Upper lobe of right lung (tissue), 1 donor: ENCODE measurements around the gene CPED1. TPM values are rescaled to one million over a fixed set of nuclear protein-coding genes. Genes with fewer than 3 reads are reported as not detected.

Experiments used
- ATAC-seq: fragments of 200-7000 bp; cut with Tn5 transposase; one replicate; pipeline ENCODE4 v1.9.1; 2020; ENCODE audit warnings: mild to moderate bottlenecking, moderate library complexity
- DNase-seq: peaks from one replicate; pipeline ENCODE4 v3.0.0-alpha.2; 2020
- H3K27ac ChIP-seq: fragments of 200-600 bp; one replicate; pipeline ENCODE4 v1.8.0; 2022
- H3K27me3 ChIP-seq: fragments of 200-600 bp; one replicate; pipeline ENCODE4 v1.8.0; 2022; ENCODE audit warnings: mild to moderate bottlenecking
- H3K36me3 ChIP-seq: fragments of 200-600 bp; one replicate; pipeline ENCODE4 v1.8.0; 2022
- H3K4me1 ChIP-seq: fragments of 200-600 bp; one replicate; pipeline ENCODE4 v1.8.0; 2022
- H3K4me3 ChIP-seq: fragments of 200-600 bp; one replicate; pipeline ENCODE4 v1.8.0; 2022; ENCODE audit warnings: mild to moderate bottlenecking
- H3K9me3 ChIP-seq: fragments of 200-600 bp; one replicate; pipeline ENCODE4 v1.8.0; 2022
- intact Hi-C: fragments of 100-400 bp; cut with DNase I; formaldehyde crosslinking; loops from one replicate; pipeline ENCODE4 v1.11.0; 2022
- total RNA-seq: library from RNA; stranded (reverse); fragmentation: NEBNext Ultra II Directional; extraction: Animal tissue kit (Norgen Biotek cat#: 25700); gene quantifications from one replicate; pipeline ENCODE4 v1.2.1, GENCODE V29; 2021
- TF ChIP-seq, protein P1 (sequence below): fragments of 200-600 bp; IDR thresholded peaks from one replicate; pipeline ENCODE4 v1.8.0; 2022; ENCODE audit warnings: antibody characterized with exemption
- donor health status: DM: no; HTN: yes; CAD: no; lungs with severe emphysema.

Gene CPED1
- total RNA-seq, 1 donor from 2014 or later = 39.2 TPM

DNA sequence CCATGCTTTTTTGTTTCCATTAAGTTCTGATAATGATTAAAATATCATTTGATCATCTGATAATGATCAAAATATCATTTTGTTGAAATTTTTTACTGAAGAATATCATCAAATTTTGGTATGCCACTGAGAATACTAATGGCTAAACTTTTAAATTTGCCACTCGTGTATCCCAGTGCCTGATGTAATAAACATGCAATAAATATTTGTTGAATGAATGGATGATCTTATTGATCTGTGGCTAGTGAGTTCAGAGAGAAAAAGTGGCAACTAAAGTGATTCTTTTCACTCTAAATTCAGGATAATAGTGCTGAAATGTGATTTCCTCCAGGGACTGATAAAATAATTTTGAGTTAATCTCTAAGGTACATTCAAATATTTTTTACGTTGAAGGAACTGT, 181.0 kb downstream of the CPED1 start:
- intact Hi-C loops = no loop called here
- H3K27me3 ChIP-seq = no peaks in the 10 kb centered on the region
- no peaks in the 10 kb centered on the region for H3K9me3 ChIP-seq
- H3K27ac ChIP-seq = no peak overlapping the region
- no peak overlapping the region for H3K4me3 ChIP-seq
- no peaks in the 10 kb centered on the region for H3K4me1 ChIP-seq
- DNase-seq = no peak
- H3K36me3 ChIP-seq = no peaks in the 10 kb centered on the region
- no peak for ATAC-seq
- TF ChIP-seq, protein P1, sequence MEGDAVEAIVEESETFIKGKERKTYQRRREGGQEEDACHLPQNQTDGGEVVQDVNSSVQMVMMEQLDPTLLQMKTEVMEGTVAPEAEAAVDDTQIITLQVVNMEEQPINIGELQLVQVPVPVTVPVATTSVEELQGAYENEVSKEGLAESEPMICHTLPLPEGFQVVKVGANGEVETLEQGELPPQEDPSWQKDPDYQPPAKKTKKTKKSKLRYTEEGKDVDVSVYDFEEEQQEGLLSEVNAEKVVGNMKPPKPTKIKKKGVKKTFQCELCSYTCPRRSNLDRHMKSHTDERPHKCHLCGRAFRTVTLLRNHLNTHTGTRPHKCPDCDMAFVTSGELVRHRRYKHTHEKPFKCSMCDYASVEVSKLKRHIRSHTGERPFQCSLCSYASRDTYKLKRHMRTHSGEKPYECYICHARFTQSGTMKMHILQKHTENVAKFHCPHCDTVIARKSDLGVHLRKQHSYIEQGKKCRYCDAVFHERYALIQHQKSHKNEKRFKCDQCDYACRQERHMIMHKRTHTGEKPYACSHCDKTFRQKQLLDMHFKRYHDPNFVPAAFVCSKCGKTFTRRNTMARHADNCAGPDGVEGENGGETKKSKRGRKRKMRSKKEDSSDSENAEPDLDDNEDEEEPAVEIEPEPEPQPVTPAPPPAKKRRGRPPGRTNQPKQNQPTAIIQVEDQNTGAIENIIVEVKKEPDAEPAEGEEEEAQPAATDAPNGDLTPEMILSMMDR = no peak

DNA sequence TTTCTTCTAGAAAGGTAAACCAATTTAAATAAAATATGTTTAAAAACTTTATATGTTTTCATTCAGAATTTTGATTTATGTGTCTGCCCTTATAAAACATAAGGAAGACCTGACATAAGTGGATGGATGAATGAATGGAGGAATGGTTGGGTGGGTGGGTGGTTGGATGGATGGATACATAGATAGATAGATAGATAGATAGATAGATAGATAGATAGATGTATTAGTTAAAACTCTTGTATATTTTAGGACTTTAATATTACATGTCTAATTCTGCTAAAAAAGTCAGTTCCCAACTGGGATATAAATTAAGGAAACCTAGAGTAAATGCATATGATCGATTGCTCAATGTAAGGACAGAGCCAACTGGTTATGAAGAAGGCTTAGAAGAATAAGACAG, 184.0 kb downstream of the CPED1 start:
- DNase-seq = no peak
- no peaks in the 10 kb centered on the region for H3K9me3 ChIP-seq
- no peak overlapping the region for H3K4me3 ChIP-seq
- no peak for ATAC-seq
- TF ChIP-seq, protein P1 = no peak
- H3K27ac ChIP-seq = no peak overlapping the region
- intact Hi-C loops = no loop called here
- H3K4me1 ChIP-seq = no peaks in the 10 kb centered on the region
- H3K27me3 ChIP-seq = no peaks in the 10 kb centered on the region
- no peaks in the 10 kb centered on the region for H3K36me3 ChIP-seq

DNA sequence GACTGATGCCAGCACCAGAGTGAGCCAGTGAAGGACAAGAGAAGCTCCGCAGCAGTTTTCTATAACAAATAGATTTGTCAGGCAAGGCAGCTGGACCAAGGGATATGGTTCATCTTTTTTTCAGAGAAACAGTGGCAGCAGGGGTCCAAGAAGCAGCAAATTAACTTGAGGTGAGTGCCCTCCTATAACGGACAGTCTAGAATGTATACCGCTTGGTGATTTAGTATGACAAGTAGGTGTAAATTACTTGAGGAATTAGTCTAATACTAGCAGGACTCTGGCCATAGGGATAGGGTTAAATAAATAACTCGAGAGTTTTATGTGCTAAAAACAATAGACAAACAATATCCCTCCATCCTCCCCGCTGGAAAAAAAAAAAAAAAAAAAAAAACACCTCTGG, 187.3 kb downstream of the CPED1 start:
- intact Hi-C loops = no loop called here
- Histone ChIP-seq H3K27me3 (no peaks in the 10 kb centered on the region), H3K9me3 (no peaks in the 10 kb centered on the region), H3K36me3 (no peaks in the 10 kb centered on the region), H3K4me3 (no peak overlapping the region), H3K27ac (no peak overlapping the region), H3K4me1 (no peaks in the 10 kb centered on the region)
- ATAC-seq = no peak
- TF ChIP-seq, protein P1 = no peak
- DNase-seq = no peak

DNA sequence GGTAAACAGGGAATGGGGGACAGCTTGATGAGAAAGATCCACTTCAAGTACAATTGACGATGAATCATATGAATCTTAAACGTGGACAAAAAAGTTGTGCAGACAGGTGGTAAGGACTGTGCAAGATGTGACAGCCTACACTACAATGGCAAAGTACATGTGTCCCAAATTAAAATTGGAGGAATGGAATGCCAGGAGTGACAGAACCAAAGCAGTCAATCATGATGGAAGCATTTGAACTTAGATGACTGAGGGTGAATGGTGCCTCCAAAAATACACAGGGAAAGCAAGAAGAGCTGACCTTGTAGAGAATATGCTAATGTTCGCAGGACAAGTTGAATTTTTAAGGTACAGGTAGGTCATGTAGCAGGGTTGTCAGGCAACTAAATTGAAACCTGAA, 189.9 kb downstream of the CPED1 start:
- TF ChIP-seq, protein P1 = no peak
- ATAC-seq = no peak
- Histone ChIP-seq H3K4me3 (no peak overlapping the region), H3K27me3 (no peaks in the 10 kb centered on the region), H3K4me1 (no peaks in the 10 kb centered on the region), H3K36me3 (no peaks in the 10 kb centered on the region), H3K9me3 (no peaks in the 10 kb centered on the region), H3K27ac (no peak overlapping the region)
- intact Hi-C loops = no loop called here
- no peak for DNase-seq

DNA sequence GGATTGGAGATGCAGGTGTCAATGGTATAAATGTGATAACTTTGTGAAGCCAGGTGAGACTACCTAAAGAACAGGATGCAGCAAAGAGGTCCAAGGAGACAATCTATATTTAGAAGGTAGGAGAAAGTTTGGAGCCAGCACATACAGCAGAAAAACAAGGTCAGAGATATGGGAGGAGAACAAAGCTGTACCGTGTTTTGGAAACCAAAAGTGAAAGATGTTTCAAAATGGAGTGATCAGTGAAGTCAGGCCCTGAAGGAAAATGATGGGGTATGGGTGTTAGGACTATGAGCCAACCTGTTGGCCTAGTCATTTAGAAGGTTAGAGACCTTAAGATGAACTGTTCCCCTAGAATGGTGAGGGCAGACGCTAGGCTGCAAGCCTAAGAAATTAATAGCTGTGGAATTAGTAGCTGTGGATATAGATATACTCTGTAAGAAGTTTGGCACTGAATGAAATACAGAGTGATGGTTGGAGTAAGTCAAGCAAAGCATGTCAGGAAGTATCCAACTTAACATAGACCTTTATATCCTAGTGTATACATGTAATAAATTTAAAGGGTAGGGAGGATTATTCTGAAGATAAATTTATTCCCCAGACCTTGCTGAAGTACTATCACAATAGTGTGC, 190.5 kb downstream of the CPED1 start:
- TF ChIP-seq, protein P1 = no peak
- Histone ChIP-seq H3K4me1 (no peaks in the 10 kb centered on the region), H3K4me3 (no peak overlapping the region), H3K36me3 (no peaks in the 10 kb centered on the region), H3K27ac (no peak overlapping the region), H3K9me3 (no peaks in the 10 kb centered on the region), H3K27me3 (no peaks in the 10 kb centered on the region)
- no peak for DNase-seq
- ATAC-seq = no peak
- intact Hi-C loops = no loop called here
